ENCODE data around the gene CSF3R.

The CSF3R gene

DNA sequence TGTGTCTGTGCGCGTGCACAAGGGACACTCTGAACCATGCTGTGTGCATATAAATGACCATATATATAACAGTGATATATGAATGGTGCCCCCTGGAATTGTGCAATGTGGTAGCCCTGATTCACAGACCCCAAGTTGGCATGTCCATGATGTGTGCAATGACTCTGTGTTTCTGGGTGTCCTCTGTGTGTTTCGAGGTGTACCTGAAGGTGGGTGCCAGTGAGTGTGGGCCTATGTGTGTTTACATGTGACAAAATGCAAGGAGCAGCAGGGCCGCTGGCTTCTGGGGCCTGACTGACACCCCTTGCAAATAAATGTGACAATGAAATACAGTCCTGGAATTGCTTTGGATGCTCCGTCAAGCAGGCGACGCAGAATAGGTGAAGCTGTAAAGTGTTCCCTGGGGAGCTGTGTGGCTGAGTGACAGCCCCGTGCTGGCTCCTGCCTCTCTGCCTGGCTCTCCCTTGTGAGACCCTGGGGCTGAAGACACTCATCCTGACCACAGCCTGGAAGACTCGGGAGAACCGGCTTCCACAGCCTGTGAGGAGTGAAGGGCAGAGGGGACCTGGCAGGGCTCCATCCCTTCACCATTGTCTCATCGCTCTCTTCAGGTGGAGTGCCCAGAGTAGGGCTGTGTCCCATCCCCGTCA, 38.2 kb upstream of the CSF3R start:
- no peak for DNase-seq (ENCODE audit: low read depth)
- no peak overlapping the region for H3K4me3 ChIP-seq (replicated peaks; ENCODE audit: low read depth, low read length)
- TF ChIP-seq, protein P1, sequence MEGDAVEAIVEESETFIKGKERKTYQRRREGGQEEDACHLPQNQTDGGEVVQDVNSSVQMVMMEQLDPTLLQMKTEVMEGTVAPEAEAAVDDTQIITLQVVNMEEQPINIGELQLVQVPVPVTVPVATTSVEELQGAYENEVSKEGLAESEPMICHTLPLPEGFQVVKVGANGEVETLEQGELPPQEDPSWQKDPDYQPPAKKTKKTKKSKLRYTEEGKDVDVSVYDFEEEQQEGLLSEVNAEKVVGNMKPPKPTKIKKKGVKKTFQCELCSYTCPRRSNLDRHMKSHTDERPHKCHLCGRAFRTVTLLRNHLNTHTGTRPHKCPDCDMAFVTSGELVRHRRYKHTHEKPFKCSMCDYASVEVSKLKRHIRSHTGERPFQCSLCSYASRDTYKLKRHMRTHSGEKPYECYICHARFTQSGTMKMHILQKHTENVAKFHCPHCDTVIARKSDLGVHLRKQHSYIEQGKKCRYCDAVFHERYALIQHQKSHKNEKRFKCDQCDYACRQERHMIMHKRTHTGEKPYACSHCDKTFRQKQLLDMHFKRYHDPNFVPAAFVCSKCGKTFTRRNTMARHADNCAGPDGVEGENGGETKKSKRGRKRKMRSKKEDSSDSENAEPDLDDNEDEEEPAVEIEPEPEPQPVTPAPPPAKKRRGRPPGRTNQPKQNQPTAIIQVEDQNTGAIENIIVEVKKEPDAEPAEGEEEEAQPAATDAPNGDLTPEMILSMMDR (IDR thresholded peaks at IDR 0.05; ENCODE audit: low read length, missing control alignments): no peak

DNA sequence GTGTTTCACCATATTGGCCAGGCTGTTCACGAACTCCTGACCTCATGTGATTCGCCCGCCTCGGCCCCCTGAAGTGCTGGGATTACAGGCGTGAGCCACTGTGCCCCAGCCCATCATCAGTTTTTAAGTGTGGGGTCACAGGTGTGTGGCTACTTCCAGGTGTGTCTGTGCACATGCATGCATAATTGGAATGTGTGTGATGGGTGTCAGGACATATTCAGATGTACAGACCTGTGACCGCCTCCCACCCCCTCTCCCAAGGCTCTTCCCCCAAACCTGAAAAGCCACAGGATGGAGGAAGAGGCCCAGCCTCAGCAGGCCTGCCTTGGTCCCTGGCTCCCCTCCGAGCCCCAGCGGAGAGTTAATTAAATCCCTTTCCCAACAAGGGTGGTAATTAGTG, 37.3 kb upstream of the CSF3R start:
- H3K4me3 ChIP-seq (replicated peaks; ENCODE audit: low read depth, low read length): no peak overlapping the region
- no peak for DNase-seq (ENCODE audit: low read depth)
- TF ChIP-seq, protein P1 (IDR thresholded peaks at IDR 0.05; ENCODE audit: low read length, missing control alignments): no peak

DNA sequence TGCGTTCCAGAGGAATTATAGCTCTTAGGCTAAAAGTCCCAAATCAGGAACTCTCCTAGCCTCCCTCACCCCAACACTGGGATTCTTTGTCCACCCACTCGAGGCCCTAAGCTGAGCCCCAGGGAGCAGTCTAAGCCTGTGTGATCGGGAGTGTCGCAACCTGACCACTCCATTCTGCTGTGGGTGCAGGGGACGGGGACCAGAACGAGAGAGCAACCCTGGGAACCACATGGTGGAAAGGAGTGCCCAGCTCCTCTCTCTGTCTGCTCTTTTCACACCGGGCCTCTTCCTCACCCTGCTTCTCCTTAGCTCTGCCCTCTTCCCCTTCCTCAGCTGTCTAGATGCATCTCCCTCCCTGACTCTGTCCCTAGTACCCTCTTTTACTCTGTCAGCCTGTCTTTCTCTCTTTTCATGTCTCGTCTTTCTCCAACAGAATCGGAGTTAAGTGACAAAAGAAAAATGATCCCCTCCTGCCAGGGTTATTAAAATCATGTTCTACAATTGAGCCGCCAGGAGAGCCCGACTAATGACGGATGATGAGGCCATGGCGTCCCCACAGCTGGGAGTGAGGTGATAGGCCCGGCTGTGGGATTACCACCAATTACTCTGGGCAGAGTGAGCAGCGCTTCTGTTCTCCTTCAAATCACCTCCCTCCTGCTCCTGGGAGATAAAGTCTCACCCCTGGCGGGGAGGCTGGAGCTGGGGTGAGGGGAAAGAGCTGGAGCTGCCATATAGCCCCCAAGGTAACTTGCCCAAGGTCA, 34.5 kb upstream of the CSF3R start:
- TF ChIP-seq, protein P1 (IDR thresholded peaks at IDR 0.05; ENCODE audit: low read length, missing control alignments): no peak
- DNase-seq (ENCODE audit: low read depth): no peak
- no peak overlapping the region for H3K4me3 ChIP-seq (replicated peaks; ENCODE audit: low read depth, low read length)

DNA sequence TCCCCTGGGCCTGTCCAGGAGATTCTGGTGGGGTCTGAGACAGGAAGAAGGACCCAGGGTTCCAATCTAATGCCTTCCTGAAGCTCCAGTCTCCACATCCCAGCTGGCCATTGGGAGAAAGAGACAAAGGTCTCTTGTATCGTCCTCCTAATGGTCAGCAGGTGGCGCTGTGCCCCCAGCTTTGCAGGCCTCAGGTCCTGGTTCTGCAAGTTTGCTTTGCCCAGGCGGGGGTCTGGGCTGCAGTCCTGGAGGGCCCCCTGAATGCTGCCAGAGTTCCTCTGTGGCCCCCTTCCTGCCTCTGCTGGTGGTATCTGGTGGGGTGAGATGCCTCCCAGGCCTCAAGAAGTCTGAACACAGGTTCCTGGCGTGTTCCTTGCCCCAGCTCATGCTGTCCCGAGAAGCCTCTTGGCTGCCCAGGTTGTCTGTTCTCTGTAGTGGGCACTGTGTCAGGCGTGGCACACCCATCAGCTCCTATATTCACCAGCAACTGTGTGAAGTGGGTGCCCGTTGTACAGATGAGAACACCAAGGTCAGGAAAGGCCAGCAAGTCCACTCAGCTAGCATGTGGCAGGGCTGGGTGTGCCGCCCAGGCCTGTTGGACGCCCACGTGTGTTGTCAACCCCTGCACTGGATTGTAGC, 33.8 kb upstream of the CSF3R start:
- no peak overlapping the region for H3K4me3 ChIP-seq (replicated peaks; ENCODE audit: low read depth, low read length)
- DNase-seq (ENCODE audit: low read depth): peak; percentile 63
- TF ChIP-seq, protein P1 (IDR thresholded peaks at IDR 0.05; ENCODE audit: low read length, missing control alignments): peak; percentile 85

DNA sequence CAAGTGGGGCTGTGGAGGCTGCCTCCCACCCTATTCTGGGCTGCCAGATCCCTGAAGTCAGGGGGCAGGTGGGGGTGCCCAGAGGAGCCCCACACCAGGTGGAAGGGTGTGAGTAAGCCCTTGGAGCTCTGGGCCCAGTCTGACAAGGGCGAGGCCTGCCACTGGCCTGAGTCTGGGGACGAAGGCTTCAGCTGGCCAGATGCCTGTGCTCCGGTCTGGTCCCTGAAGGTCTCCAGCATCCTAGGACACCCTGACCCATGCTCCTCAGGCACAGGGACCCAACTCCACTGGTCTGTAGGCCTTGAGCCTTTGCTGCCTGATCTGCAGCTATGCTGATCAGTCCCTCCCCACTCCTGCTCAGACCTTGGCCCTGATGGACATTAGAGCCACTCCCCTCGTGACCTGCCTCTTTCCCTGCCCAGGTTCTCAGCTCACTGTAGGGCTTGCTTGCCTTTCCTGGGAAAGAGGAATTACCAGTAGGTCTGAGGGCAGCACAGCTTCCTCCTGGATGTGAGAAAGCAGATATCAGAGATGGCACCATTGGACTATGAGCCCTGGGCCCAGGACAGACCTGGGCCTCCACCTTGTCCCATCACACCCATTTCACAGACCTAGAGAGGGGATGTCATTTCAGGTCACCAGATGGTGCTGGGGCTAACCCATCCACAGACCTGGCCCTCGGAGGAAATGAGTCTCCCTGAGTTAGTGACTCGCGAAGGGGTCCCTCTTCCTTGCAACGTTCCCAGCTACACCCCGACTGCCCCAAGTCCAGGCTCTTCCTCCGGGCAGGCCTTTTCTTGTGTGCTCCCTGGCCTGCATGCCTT, 32.8 kb upstream of the CSF3R start:
- no peak overlapping the region for H3K4me3 ChIP-seq (replicated peaks; ENCODE audit: low read depth, low read length)
- TF ChIP-seq, protein P1 (IDR thresholded peaks at IDR 0.05; ENCODE audit: low read length, missing control alignments): no peak
- no peak for DNase-seq (ENCODE audit: low read depth)

DNA sequence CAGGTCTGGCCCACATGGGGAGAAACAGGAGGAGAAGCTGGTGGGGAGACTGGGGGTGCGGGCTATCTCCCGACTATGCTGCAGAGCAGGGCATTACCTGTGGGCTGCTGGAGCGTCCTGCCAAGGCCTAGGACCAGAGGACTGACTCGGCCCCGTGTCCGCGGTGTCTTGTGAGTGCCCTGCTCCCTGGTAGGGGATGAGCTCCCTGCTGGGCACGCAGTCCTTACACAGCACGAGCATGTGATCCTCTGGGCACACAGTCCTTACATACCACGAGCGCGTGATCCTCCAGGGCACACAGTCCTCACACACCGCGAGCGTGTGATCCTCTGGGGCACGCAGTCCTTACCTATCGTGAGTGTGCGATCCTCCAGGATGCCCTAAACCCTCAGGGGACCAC, 31.8 kb upstream of the CSF3R start:
- TF ChIP-seq, protein P1 (IDR thresholded peaks at IDR 0.05; ENCODE audit: low read length, missing control alignments): no peak
- no peak for DNase-seq (ENCODE audit: low read depth)
- no peak overlapping the region for H3K4me3 ChIP-seq (replicated peaks; ENCODE audit: low read depth, low read length)

All from fibroblast of pulmonary artery (primary cell).